DND-41 (cell line): ENCODE data around the gene FGF12.

Source experiments
- EZH2 ChIP-seq: IDR thresholded peaks from 3 replicates; pipeline ENCODE4 v1.6.1; 2012; ENCODE audit warnings: borderline replicate concordance, low read depth, mild to moderate bottlenecking, moderate library complexity, low read length, inconsistent platforms; ENCODE audit not compliant: severe bottlenecking
- TF ChIP-seq, protein P1 (sequence below): IDR thresholded peaks from 2 replicates; pipeline ENCODE4 v1.5.1; 2012; ENCODE audit warnings: borderline replicate concordance, low read length, moderate library complexity, mild to moderate bottlenecking; ENCODE audit not compliant: poor library complexity, severe bottlenecking; ENCODE audit errors: extremely low read depth

DNA sequence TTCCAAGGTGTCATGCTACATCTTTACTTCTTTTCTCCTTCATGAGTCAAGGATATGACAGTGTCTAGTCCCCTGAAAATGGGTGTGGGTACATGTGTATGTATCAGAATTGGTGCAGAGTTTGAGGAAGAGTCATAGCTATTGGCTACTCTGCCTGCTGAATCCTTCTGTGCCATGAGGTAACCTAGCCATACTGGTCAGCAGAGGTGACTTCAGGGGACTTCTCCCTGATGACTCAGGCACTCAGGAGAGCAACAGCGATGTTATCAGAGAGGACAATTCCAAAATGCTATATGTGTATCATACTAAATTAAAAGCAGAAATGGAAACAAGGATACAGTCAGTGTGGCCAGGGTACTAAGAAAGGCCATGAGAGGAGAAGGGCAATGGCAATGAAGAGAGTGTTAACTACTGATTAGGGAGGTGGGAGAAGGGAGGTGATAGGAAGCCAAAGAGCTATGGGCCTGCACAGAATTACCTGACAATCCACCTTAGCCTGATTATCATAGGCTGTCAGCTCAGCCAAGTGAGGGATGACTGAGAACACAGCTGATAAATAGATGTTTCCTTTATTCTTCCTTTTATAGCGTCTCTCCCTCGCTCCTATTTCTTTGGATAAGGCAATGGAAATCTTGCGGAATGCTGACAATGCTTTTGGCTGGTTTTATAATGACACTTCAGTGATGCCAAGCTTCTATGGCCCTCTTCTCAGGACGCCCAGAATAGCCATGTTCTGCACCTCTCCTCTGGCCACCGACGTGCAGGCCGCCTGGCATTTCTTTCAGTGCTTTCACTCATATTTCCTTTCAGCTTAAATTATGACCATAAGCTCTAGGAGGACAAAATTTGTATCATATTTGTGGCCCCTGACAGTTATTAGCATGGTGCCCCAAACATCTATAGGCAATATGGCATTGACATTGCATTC lies 90.6 kb downstream of the FGF12 start:
- no peak for TF ChIP-seq EZH2
- TF ChIP-seq, protein P1, sequence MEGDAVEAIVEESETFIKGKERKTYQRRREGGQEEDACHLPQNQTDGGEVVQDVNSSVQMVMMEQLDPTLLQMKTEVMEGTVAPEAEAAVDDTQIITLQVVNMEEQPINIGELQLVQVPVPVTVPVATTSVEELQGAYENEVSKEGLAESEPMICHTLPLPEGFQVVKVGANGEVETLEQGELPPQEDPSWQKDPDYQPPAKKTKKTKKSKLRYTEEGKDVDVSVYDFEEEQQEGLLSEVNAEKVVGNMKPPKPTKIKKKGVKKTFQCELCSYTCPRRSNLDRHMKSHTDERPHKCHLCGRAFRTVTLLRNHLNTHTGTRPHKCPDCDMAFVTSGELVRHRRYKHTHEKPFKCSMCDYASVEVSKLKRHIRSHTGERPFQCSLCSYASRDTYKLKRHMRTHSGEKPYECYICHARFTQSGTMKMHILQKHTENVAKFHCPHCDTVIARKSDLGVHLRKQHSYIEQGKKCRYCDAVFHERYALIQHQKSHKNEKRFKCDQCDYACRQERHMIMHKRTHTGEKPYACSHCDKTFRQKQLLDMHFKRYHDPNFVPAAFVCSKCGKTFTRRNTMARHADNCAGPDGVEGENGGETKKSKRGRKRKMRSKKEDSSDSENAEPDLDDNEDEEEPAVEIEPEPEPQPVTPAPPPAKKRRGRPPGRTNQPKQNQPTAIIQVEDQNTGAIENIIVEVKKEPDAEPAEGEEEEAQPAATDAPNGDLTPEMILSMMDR, result no peak
